Prostate gland (tissue), 2 donors: ENCODE data around the gene SNRNP40.

Experiments
- CTCF ChIP-seq, 4 experiments: fragments of 200-600 bp in 2 of 4; fragments of 450-650 bp in 2 of 4; sonication (generic) in 2 of 4; IDR thresholded peaks; 1 replicate in 3 of 4; 2 replicates in 1 of 4; pipeline ENCODE4 v1.5.1; 2016 to 2019; ENCODE audit warnings: antibody characterized with exemption in 4 of 4, mild to moderate bottlenecking in 2 of 4, moderate library complexity in 2 of 4
- POLR2AphosphoS5 ChIP-seq: sonication (generic); formaldehyde crosslinking; IDR thresholded peaks from one replicate; pipeline ENCODE4 v1.6.1; 2017; ENCODE audit warnings: antibody characterized with exemption

GRCh38 chr1:31315902-31316301 is 19.3 kb upstream of the SNRNP40 start:
- no peak for TF ChIP-seq POLR2AphosphoS5
- TF ChIP-seq CTCF (IDR thresholded peaks at IDR 0.05): no peak
